Right renal pelvis (tissue), 4 donors: ENCODE results near the gene MX1. TPM values are rescaled to one million over a fixed set of nuclear protein-coding genes. Genes with fewer than 3 reads are reported as not detected.

Source experiments
- polyA plus RNA-seq, 4 donors: library from polyadenylated mRNA; unstranded; fragments of 120-200 nt; gene quantifications; one replicate each; pipeline ENCODE4 v1.2.1, GENCODE V29; 2013; ENCODE audit not compliant: insufficient read length in 4 of 4

MX1 gene
- polyA plus RNA-seq, 4 donors = 6.4 to 9.7 (median 8.6) TPM

Other genes with a start within 250 kb of the MX1 start
- 10 to 100 TPM; 15.2 to 25.2 (median 24.4) TPM for gene FAM3B, start 109.4 kb upstream of the MX1 start, polyA plus RNA-seq
- gene MX2, start 64.2 kb upstream of the MX1 start, polyA plus RNA-seq = 1 to 10 TPM in 3 of 4 donors, under 1 TPM in 1; 0.78 to 2.1 (median 1.6) TPM
- 10 to 100 TPM; 35.5 to 50.1 (median 37.1) TPM for gene TMPRSS2, start 81.9 kb downstream of the MX1 start, polyA plus RNA-seq